ENCODE measurements around the gene NLK. TPM values are rescaled to one million over a fixed set of nuclear protein-coding genes. Genes with fewer than 3 reads are reported as not detected.

The NLK gene
- total RNA-seq: 10 to 100 TPM in 2 of 4 donors, 1 to 10 TPM in 2; 8.1 to 13.0 (median 9.9) TPM
- 1 to 10 TPM; 4.0 to 6.4 (median 4.5) TPM for polyA plus RNA-seq
- long read RNA-seq, donor 1, full-length matches to known transcripts: 7 of 8 reads
- long read RNA-seq, donor 1, partial matches to known transcripts: 0 of 8 reads
- long read RNA-seq, donor 1, other reads (novel, unspliced or antisense): 1 of 8 reads
- long read RNA-seq, donor 2, full-length matches to known transcripts: 6 of 10 reads
- long read RNA-seq, donor 2, partial matches to known transcripts: 1 of 10 reads
- long read RNA-seq, donor 2, other reads (novel, unspliced or antisense): 3 of 10 reads

DNA sequence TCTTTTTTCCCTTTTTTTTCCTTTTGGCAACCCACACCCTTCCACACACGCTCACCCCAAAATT lies at the start of gene NLK:
Gene NLK (plus strand): TSS at position 21 of the 64 bp plus-strand sequence. CDS start 197 bp downstream, outside the sequence.
- Histone ChIP-seq H3K36me3 (ENCODE audit: insufficient read depth in 1 of 2, low read depth in 1 of 2) (no peaks in the 10 kb centered on the region), H3K27me3 (ENCODE audit: insufficient read depth in 3 of 3, low read length in 2 of 3) (no peaks in the 10 kb centered on the region), H3K4me1 (peaks cover 34% of the 10 kb centered on the region), H3K27ac (peak within 1 kb of the TSS; percentile 89), H3K9me3 (no peaks in the 10 kb centered on the region), H3K4me3 (peak within 1 kb of the TSS; percentile 94)
- intact Hi-C loops (cut with DNase I): loop anchor here in 1 of 2 donors (5.0 kb wide), 1 partner anchor 275 kb away; the partner anchor contains the start of gene TMEM97
- DNase-seq: no peak
- ATAC-seq: no peak
- TF ChIP-seq CTCF (IDR thresholded peaks at IDR 0.05): no peak
- WGBS, 3 donors: 85 to 95% (median 89%) methylated on average over 1 of the region's 1 CpG

GRCh38 chr17:27993161-27993695 lies 49.2 kb upstream of the NLK start:
- no peaks in the 10 kb centered on the region for H3K36me3 ChIP-seq (ENCODE audit: insufficient read depth in 1 of 2, low read depth in 1 of 2)
- H3K27me3 ChIP-seq (ENCODE audit: insufficient read depth in 3 of 3, low read length in 2 of 3): peaks cover 0 to 8% (median 0%) of the 10 kb centered on the region in 3 donors
- H3K27ac ChIP-seq: no peak overlapping the region
- WGBS, 3 donors: 46 to 63% (median 50%) methylated on average over 3 of the region's 3 CpGs
- H3K4me1 ChIP-seq: no peaks in the 10 kb centered on the region
- no peaks in the 10 kb centered on the region for H3K9me3 ChIP-seq
- no peak overlapping the region for H3K4me3 ChIP-seq
- intact Hi-C loops (cut with DNase I): no loop called here
- TF ChIP-seq CTCF (IDR thresholded peaks at IDR 0.05): no peak
- DNase-seq: no peak
- no peak for ATAC-seq

GRCh38 chr17:27993723-27994310 lies 48.7 kb upstream of the NLK start:
- no peak for ATAC-seq
- Histone ChIP-seq H3K4me3 (no peak overlapping the region), H3K4me1 (no peaks in the 10 kb centered on the region), H3K36me3 (ENCODE audit: insufficient read depth in 1 of 2, low read depth in 1 of 2) (no peaks in the 10 kb centered on the region), H3K27me3 (ENCODE audit: insufficient read depth in 3 of 3, low read length in 2 of 3) (peaks cover 0 to 9% (median 0%) of the 10 kb centered on the region in 3 donors), H3K27ac (no peak overlapping the region), H3K9me3 (no peaks in the 10 kb centered on the region)
- TF ChIP-seq CTCF (IDR thresholded peaks at IDR 0.05): no peak
- intact Hi-C loops (cut with DNase I): no loop called here
- no peak for DNase-seq
- WGBS, 3 donors: 69 to 76% (median 71%) methylated on average over 7 of the region's 7 CpGs

GRCh38 chr17:27994586-27994985 lies 47.9 kb upstream of the NLK start:
- 0 to 8% (median 5%) methylated on average over 1 of the region's 1 CpG for WGBS, 3 donors
- Histone ChIP-seq H3K36me3 (ENCODE audit: insufficient read depth in 1 of 2, low read depth in 1 of 2) (no peaks in the 10 kb centered on the region), H3K4me1 (no peaks in the 10 kb centered on the region), H3K27ac (no peak overlapping the region), H3K4me3 (no peak overlapping the region), H3K27me3 (ENCODE audit: insufficient read depth in 3 of 3, low read length in 2 of 3) (peaks cover 0 to 12% (median 1%) of the 10 kb centered on the region in 3 donors), H3K9me3 (no peaks in the 10 kb centered on the region)
- TF ChIP-seq CTCF (IDR thresholded peaks at IDR 0.05): no peak
- intact Hi-C loops (cut with DNase I): no loop called here
- ATAC-seq (no peak), DNase-seq (no peak)
